Measurements from ENCODE around the gene SNX27. TPM values are rescaled to one million over a fixed set of nuclear protein-coding genes. Genes with fewer than 3 reads are reported as not detected.

SNX27 gene
- total RNA-seq, 2 donors from 2014 or later = 24.1 to 38.4 TPM

GRCh38 chr1:151739590-151740355, 127.9 kb downstream of the SNX27 start:
- H3K36me3 ChIP-seq = no peaks in the 10 kb centered on the region
- TF ChIP-seq CTCF (IDR thresholded peaks at IDR 0.05) (peak in 3 of 4 experiments; percentile 12 to 44 (median 29)), POLR2A (IDR thresholded peaks at IDR 0.05) (no peak), POLR2AphosphoS5 (IDR thresholded peaks at IDR 0.05) (peak; percentile 95)
- peaks cover 7% of the 10 kb centered on the region for H3K4me1 ChIP-seq (replicated peaks)
- WGBS = 42% methylated on average over 3 of the region's 3 CpGs
- H3K27ac ChIP-seq = peak overlapping the region; percentile 50 to 75
- no peaks in the 10 kb centered on the region for H3K9me3 ChIP-seq
- no peak overlapping the region for H3K4me3 ChIP-seq
- no peaks in the 10 kb centered on the region for H3K27me3 ChIP-seq (replicated peaks; ENCODE audit: insufficient read depth)
- intact Hi-C loops (cut with DNase I) = no loop called here
- DNase-seq (ENCODE audit: low spot score) = peak; percentile 90

GRCh38 chr1:151741516-151741915, 129.7 kb downstream of the SNX27 start:
- intact Hi-C loops (cut with DNase I) = no loop called here
- Histone ChIP-seq H3K27ac (no peak overlapping the region), H3K4me1 (replicated peaks) (peaks cover 7% of the 10 kb centered on the region), H3K9me3 (no peaks in the 10 kb centered on the region), H3K36me3 (no peaks in the 10 kb centered on the region), H3K27me3 (replicated peaks; ENCODE audit: insufficient read depth) (no peaks in the 10 kb centered on the region), H3K4me3 (no peak overlapping the region)
- no peak for TF ChIP-seq POLR2AphosphoS5 (IDR thresholded peaks at IDR 0.05)
- TF ChIP-seq POLR2A (IDR thresholded peaks at IDR 0.05) = no peak
- TF ChIP-seq CTCF (IDR thresholded peaks at IDR 0.05) = no peak
- WGBS = 87% methylated on average over 4 of the region's 4 CpGs
- DNase-seq (ENCODE audit: low spot score) = no peak

Small RNAs within 50 kb of the gene (small RNA-seq; reads per million reads assigned to genes)
- gene RNU6-1062P (0 reads per million in 2 donors), gene RNU6-662P (0 reads per million in 2 donors)

Other genes starting within 250 kb of the SNX27 start
- gene SELENBP1, start 239.3 kb upstream of the SNX27 start, total RNA-seq = 100 to 1,000 TPM; 104 to 108 TPM
- gene PSMB4, start 212.5 kb upstream of the SNX27 start, total RNA-seq = 100 to 1,000 TPM; 229 to 275 TPM
- gene POGZ, start 152.6 kb upstream of the SNX27 start, total RNA-seq = 100 to 1,000 TPM in 1 of 2 donors, 10 to 100 TPM in 1; 34.5 to 126 TPM
- gene CGN, start 100.7 kb upstream of the SNX27 start, total RNA-seq = 10 to 100 TPM; 23.2 to 37.5 TPM
- gene TUFT1, start 71.7 kb upstream of the SNX27 start, total RNA-seq = 10 to 100 TPM; 15.2 to 29.0 TPM
- under 1 TPM in 1 of 2 donors, not detected in 1; 0.34 TPM for gene CELF3, start 104.8 kb downstream of the SNX27 start, total RNA-seq
- gene RIIAD1, start 109.5 kb downstream of the SNX27 start, total RNA-seq = 1 to 10 TPM in 1 of 2 donors, not detected in 1; 7.8 TPM
- 10 to 100 TPM; 47.9 to 80.1 TPM for gene MRPL9, start 151.4 kb downstream of the SNX27 start, total RNA-seq
- 10 to 100 TPM; 21.1 to 25.0 TPM for gene TDRKH, start 178.4 kb downstream of the SNX27 start, total RNA-seq
- gene LINGO4, start 193.4 kb downstream of the SNX27 start, total RNA-seq = 1 to 10 TPM in 1 of 2 donors, under 1 TPM in 1; 0.59 to 2.3 TPM
- 10 to 100 TPM; 51.8 to 73.2 TPM for gene RORC, start 219.8 kb downstream of the SNX27 start, total RNA-seq
- 1 to 10 TPM; 2.0 to 2.8 TPM for gene C2CD4D, start 227.8 kb downstream of the SNX27 start, total RNA-seq
- gene THEM5, start 241.7 kb downstream of the SNX27 start, total RNA-seq = not detected